Thyroid gland (tissue), 4 donors: ENCODE data around the gene KIF5C. TPM values are rescaled to one million over a fixed set of nuclear protein-coding genes. Genes with fewer than 3 reads are reported as not detected.

ENCODE experiments used
- DNase-seq, 2 donors: peaks; one replicate each; pipeline ENCODE4 v3.0.0-alpha.2; 2019
- H3K27ac ChIP-seq, 3 donors: fragments of 200-600 bp; sonication (generic); 1 replicate in 2 of 3; 2 replicates in 1 of 3; pipeline ENCODE4 v1.5.1; 2016 to 2019; ENCODE audit warnings: mild to moderate bottlenecking in 1 of 3, moderate library complexity in 1 of 3
- H3K27me3 ChIP-seq: fragments of 200-600 bp; sonication (generic); one replicate; pipeline ENCODE4 v1.5.1; 2019
- H3K36me3 ChIP-seq, 2 donors: fragments of 200-600 bp; sonication (generic); one replicate each; pipeline ENCODE4 v1.5.1; 2016 to 2019
- H3K4me1 ChIP-seq, 2 donors: fragments of 200-600 bp; sonication (generic); one replicate each; pipeline ENCODE4 v1.5.1; 2017 to 2019
- H3K4me3 ChIP-seq, 3 donors: fragments of 200-600 bp; sonication (generic); replicated peaks in 1 of 3; 1 replicate in 2 of 3; 2 replicates in 1 of 3; pipeline ENCODE4 v1.5.1; 2016; ENCODE audit warnings: mild to moderate bottlenecking in 1 of 3
- H3K9me3 ChIP-seq: fragments of 200-600 bp; sonication (generic); one replicate; pipeline ENCODE4 v1.5.1; 2017
- CTCF ChIP-seq, 6 experiments: fragments of 200-600 bp in 3 of 6; fragments of 450-650 bp in 3 of 6; sonication (generic) in 3 of 6; IDR thresholded peaks; one replicate each; pipeline ENCODE4 v1.5.1; 2016 to 2019; ENCODE audit warnings: antibody characterized with exemption in 6 of 6, mild to moderate bottlenecking in 2 of 6, inconsistent platforms in 1 of 6, moderate library complexity in 1 of 6
- POLR2A ChIP-seq, 2 donors: fragments of 450-650 bp; IDR thresholded peaks; one replicate each; pipeline ENCODE4 v1.6.1; 2017; ENCODE audit warnings: antibody characterized with exemption in 2 of 2, mild to moderate bottlenecking in 2 of 2, moderate library complexity in 1 of 2
- WGBS, 2 donors: methylation state at CpG; one replicate each; pipeline ENCODE4 v1.1.5; 2017; 5-methylcytosine and 5-hydroxymethylcytosine counted together
- intact Hi-C: fragments of 100-400 bp; cut with DNase I; formaldehyde crosslinking; loops from one replicate; pipeline ENCODE4 v1.15.1; 2023
- total RNA-seq, 4 donors: library from RNA; depleted of rRNA; stranded (reverse); fragments of >200 nt; gene quantifications; one replicate each; pipeline ENCODE4 v1.2.3, GENCODE V29; 2016

The KIF5C gene
- total RNA-seq, 4 donors from 2014 or later, result 1.9 to 2.8 (median 2.3) TPM

GRCh38 chr2:148920559-148920958 is 45.5 kb downstream of the KIF5C start:
- WGBS, 2 donors, result 94 to 100% methylated on average over 1 of the region's 1 CpG
- no peak for DNase-seq
- H3K36me3 ChIP-seq, result no peaks in the 10 kb centered on the region
- TF ChIP-seq CTCF (IDR thresholded peaks at IDR 0.05) (no peak), POLR2A (IDR thresholded peaks at IDR 0.05) (no peak)
- no peaks in the 10 kb centered on the region for H3K9me3 ChIP-seq
- intact Hi-C loops, result no loop called here
- no peaks in the 10 kb centered on the region for H3K27me3 ChIP-seq
- no peaks in the 10 kb centered on the region for H3K4me1 ChIP-seq
- no peak overlapping the region for H3K27ac ChIP-seq
- H3K4me3 ChIP-seq, result no peak overlapping the region

- intact Hi-C loops, result no loop called here
- Histone ChIP-seq H3K36me3 (no peaks in the 10 kb centered on the region), H3K4me1 (peaks cover 0 to 2% of the 10 kb centered on the region in 2 donors), H3K27ac (no peak overlapping the region), H3K9me3 (no peaks in the 10 kb centered on the region), H3K27me3 (no peaks in the 10 kb centered on the region), H3K4me3 (no peak overlapping the region)
- DNase-seq, result no peak
- TF ChIP-seq POLR2A (IDR thresholded peaks at IDR 0.05) (no peak), CTCF (IDR thresholded peaks at IDR 0.05) (no peak)
- 95% methylated on average over 5 of the region's 5 CpGs for WGBS, 2 donors
Observed at GRCh38 chr2:148922062-148922461, 47.0 kb downstream of the KIF5C start.

GRCh38 chr2:148922776-148923475 is 47.9 kb downstream of the KIF5C start:
- H3K4me3 ChIP-seq, result no peak overlapping the region
- H3K4me1 ChIP-seq, result peaks cover 0 to 3% of the 10 kb centered on the region in 2 donors
- no peak for TF ChIP-seq POLR2A (IDR thresholded peaks at IDR 0.05)
- TF ChIP-seq CTCF (IDR thresholded peaks at IDR 0.05), result no peak
- no peaks in the 10 kb centered on the region for H3K9me3 ChIP-seq
- no peak overlapping the region for H3K27ac ChIP-seq
- WGBS, 2 donors, result 81 to 83% methylated on average over 3 of the region's 3 CpGs
- no peaks in the 10 kb centered on the region for H3K36me3 ChIP-seq
- DNase-seq, result no peak
- H3K27me3 ChIP-seq, result no peaks in the 10 kb centered on the region
- intact Hi-C loops, result no loop called here

- TF ChIP-seq POLR2A (IDR thresholded peaks at IDR 0.05) (no peak), CTCF (IDR thresholded peaks at IDR 0.05) (no peak)
- Histone ChIP-seq H3K4me1 (peaks cover 0 to 3% of the 10 kb centered on the region in 2 donors), H3K9me3 (no peaks in the 10 kb centered on the region), H3K27me3 (no peaks in the 10 kb centered on the region), H3K36me3 (no peaks in the 10 kb centered on the region), H3K4me3 (no peak overlapping the region), H3K27ac (no peak overlapping the region)
- intact Hi-C loops, result loop anchor here (5.0 kb wide), 1 partner anchor 68 kb away; no protein-coding TSS in a partner anchor
- WGBS, 2 donors, result 88 to 96% methylated on average over 4 of the region's 4 CpGs
- DNase-seq, result no peak
Observed at GRCh38 chr2:148924514-148925178, 49.6 kb downstream of the KIF5C start.
